Measurements from ENCODE around the gene CCDC170.
"Not testable (repeated sequence)": the region's sequence is repeated elsewhere in the genome, so short reads cannot be mapped to it uniquely, and the experiment has no call there.

Gene CCDC170

GRCh38 chr6:151493804-151494234 lies at the start of gene CCDC170:
TSS of gene CCDC170 (plus strand) at chr6:151494017. CDS start at chr6:151494129, 112 bp downstream.
- DNase-seq: peak; percentile 50

- DNase-seq: no peak
Measured at GRCh38 chr6:151445482-151445881, 48.3 kb upstream of the CCDC170 start.

- no peak for DNase-seq
Measured at GRCh38 chr6:151447237-151447636, 46.6 kb upstream of the CCDC170 start.

- DNase-seq: peak; percentile 34
Measured at GRCh38 chr6:151448623-151449022, 45.2 kb upstream of the CCDC170 start.

GRCh38 chr6:151450928-151451327 lies 42.9 kb upstream of the CCDC170 start:
- DNase-seq: not testable (repeated sequence)

- DNase-seq: no peak
Measured at GRCh38 chr6:151451417-151451949, 42.3 kb upstream of the CCDC170 start.

GRCh38 chr6:151451950-151452749 lies 41.7 kb upstream of the CCDC170 start, which contains the start of gene RMND1:
TSS of gene RMND1 (minus strand) at chr6:151452126. CDS start at chr6:151445811, 6,315 bp downstream.
- peak; percentile 100 for DNase-seq

GRCh38 chr6:151452750-151453427 lies 40.9 kb upstream of the CCDC170 start:
- DNase-seq: peak; percentile 47

- DNase-seq: peak; percentile 78
Measured at GRCh38 chr6:151455751-151456398, 37.9 kb upstream of the CCDC170 start.

GRCh38 chr6:151461673-151462072 lies 32.1 kb upstream of the CCDC170 start:
- no peak for DNase-seq

GRCh38 chr6:151464702-151465101 lies 29.1 kb upstream of the CCDC170 start:
- no peak for DNase-seq

GRCh38 chr6:151475653-151476523 lies 17.9 kb upstream of the CCDC170 start:
- DNase-seq: peak; percentile 85

- no peak for DNase-seq
Measured at GRCh38 chr6:151477726-151478125, 16.1 kb upstream of the CCDC170 start.

- no peak for DNase-seq
Measured at GRCh38 chr6:151478670-151479069, 15.1 kb upstream of the CCDC170 start.

- DNase-seq: no peak
Measured at GRCh38 chr6:151481786-151482185, 12.0 kb upstream of the CCDC170 start.

GRCh38 chr6:151482290-151482689 lies 11.5 kb upstream of the CCDC170 start:
- DNase-seq: no peak

- no peak for DNase-seq
Measured at GRCh38 chr6:151483994-151484393, 9.8 kb upstream of the CCDC170 start.

- no peak for DNase-seq
Measured at GRCh38 chr6:151488226-151488625, 5.6 kb upstream of the CCDC170 start.

- DNase-seq: no peak
Measured at GRCh38 chr6:151490996-151491395, 2.8 kb upstream of the CCDC170 start.

- DNase-seq: peak; percentile 62
Measured at GRCh38 chr6:151493161-151493803, 535 bp upstream of the CCDC170 start.

GRCh38 chr6:151494235-151494935 lies 568 bp downstream of the CCDC170 start:
- peak; percentile 50 for DNase-seq
